ENCODE data around the gene NPIPB2. TPM values are rescaled to one million over a fixed set of nuclear protein-coding genes. Genes with fewer than 3 reads are reported as not detected.

NPIPB2 gene
- total and polyA plus RNA-seq, 10 of the 15 experiments (the other 5 are each of a cell fraction or from before 2014, with no cell fraction given) = 1.9 to 29.3 (median 10.8) TPM

GRCh38 chr16:11980136-11980844, 38.4 kb upstream of the NPIPB2 start (continued):
- TF ChIP-seq ELK1 (IDR thresholded peaks at IDR 0.05; ENCODE audit: low read depth, low read length) (no peak), NFYB (IDR thresholded peaks at IDR 0.05; ENCODE audit: insufficient read depth, low read depth, low read length) (no peak), ZNF384 (IDR thresholded peaks at IDR 0.05; ENCODE audit: borderline replicate concordance, low read depth, low read length) (no peak), IKZF2 (IDR thresholded peaks at IDR 0.05) (peak; percentile 39 to 47; a peak in 2 of 4 replicates), ATF3 (IDR thresholded peaks at IDR 0.05; ENCODE audit: borderline replicate concordance, extremely low read depth, low read depth, low read length) (no peak), PAX5 (IDR thresholded peaks at IDR 0.05; ENCODE audit: borderline replicate concordance, low read depth, low read length) (no peak), TCF3 (IDR thresholded peaks at IDR 0.05; ENCODE audit: borderline replicate concordance, insufficient read depth, low read depth, low read length) (no peak), CBX3 (IDR thresholded peaks at IDR 0.05; ENCODE audit: borderline replicate concordance, low read depth) (no peak), SPI1 (IDR thresholded peaks at IDR 0.05; ENCODE audit: borderline replicate concordance, insufficient read depth, low read depth, low read length) (peak; percentile 59), BMI1 (IDR thresholded peaks at IDR 0.05; ENCODE audit: borderline replicate concordance) (no peak), GABPA (IDR thresholded peaks at IDR 0.05; ENCODE audit: low read depth) (no peak), ATF7 (IDR thresholded peaks at IDR 0.05; ENCODE audit: low read depth) (peak; percentile 35; the same call in 1 of the 2 replicates), REST (IDR thresholded peaks at IDR 0.05; ENCODE audit: low read depth, low read length) (no peak), HDGF (IDR thresholded peaks at IDR 0.05) (no peak), KLF5 (IDR thresholded peaks at IDR 0.05; ENCODE audit: partially characterized antibody) (no peak), PKNOX1 (IDR thresholded peaks at IDR 0.05) (no peak), PBX3 (IDR thresholded peaks at IDR 0.05; ENCODE audit: insufficient replicate concordance, low read depth, low read length) (no peak), BACH1 (IDR thresholded peaks at IDR 0.05; ENCODE audit: borderline replicate concordance) (no peak; the same call in 1 of the 2 replicates), NFIC (IDR thresholded peaks at IDR 0.05; ENCODE audit: low read depth, low read length) (peak; percentile 24; the same call in 1 of the 2 replicates), ASH2L (IDR thresholded peaks at IDR 0.05; ENCODE audit: borderline replicate concordance, low read depth) (no peak), MAX (IDR thresholded peaks at IDR 0.05; ENCODE audit: low read depth, low read length) (peak; percentile 12; the same call in 1 of the 2 replicates)

Data from GM12878 (cell line).